Measurements from ENCODE around the gene APOC4.

GRCh38 chr19:44987148-44987675 is 45.2 kb downstream of the APOC4 start:
- TF ChIP-seq, protein P1, sequence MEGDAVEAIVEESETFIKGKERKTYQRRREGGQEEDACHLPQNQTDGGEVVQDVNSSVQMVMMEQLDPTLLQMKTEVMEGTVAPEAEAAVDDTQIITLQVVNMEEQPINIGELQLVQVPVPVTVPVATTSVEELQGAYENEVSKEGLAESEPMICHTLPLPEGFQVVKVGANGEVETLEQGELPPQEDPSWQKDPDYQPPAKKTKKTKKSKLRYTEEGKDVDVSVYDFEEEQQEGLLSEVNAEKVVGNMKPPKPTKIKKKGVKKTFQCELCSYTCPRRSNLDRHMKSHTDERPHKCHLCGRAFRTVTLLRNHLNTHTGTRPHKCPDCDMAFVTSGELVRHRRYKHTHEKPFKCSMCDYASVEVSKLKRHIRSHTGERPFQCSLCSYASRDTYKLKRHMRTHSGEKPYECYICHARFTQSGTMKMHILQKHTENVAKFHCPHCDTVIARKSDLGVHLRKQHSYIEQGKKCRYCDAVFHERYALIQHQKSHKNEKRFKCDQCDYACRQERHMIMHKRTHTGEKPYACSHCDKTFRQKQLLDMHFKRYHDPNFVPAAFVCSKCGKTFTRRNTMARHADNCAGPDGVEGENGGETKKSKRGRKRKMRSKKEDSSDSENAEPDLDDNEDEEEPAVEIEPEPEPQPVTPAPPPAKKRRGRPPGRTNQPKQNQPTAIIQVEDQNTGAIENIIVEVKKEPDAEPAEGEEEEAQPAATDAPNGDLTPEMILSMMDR (IDR thresholded peaks at IDR 0.05) = no peak
- TF ChIP-seq, protein P2, sequence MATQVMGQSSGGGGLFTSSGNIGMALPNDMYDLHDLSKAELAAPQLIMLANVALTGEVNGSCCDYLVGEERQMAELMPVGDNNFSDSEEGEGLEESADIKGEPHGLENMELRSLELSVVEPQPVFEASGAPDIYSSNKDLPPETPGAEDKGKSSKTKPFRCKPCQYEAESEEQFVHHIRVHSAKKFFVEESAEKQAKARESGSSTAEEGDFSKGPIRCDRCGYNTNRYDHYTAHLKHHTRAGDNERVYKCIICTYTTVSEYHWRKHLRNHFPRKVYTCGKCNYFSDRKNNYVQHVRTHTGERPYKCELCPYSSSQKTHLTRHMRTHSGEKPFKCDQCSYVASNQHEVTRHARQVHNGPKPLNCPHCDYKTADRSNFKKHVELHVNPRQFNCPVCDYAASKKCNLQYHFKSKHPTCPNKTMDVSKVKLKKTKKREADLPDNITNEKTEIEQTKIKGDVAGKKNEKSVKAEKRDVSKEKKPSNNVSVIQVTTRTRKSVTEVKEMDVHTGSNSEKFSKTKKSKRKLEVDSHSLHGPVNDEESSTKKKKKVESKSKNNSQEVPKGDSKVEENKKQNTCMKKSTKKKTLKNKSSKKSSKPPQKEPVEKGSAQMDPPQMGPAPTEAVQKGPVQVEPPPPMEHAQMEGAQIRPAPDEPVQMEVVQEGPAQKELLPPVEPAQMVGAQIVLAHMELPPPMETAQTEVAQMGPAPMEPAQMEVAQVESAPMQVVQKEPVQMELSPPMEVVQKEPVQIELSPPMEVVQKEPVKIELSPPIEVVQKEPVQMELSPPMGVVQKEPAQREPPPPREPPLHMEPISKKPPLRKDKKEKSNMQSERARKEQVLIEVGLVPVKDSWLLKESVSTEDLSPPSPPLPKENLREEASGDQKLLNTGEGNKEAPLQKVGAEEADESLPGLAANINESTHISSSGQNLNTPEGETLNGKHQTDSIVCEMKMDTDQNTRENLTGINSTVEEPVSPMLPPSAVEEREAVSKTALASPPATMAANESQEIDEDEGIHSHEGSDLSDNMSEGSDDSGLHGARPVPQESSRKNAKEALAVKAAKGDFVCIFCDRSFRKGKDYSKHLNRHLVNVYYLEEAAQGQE (IDR thresholded peaks at IDR 0.05) = no peak
- TF ChIP-seq MAX (IDR thresholded peaks at IDR 0.05) = no peak
- TF ChIP-seq ZFP36 (IDR thresholded peaks at IDR 0.05; ENCODE audit: borderline replicate concordance, partially characterized antibody) = no peak
- no peak for TF ChIP-seq TP53 (CRISPR knock-in tag; IDR thresholded peaks at IDR 0.05)
- no peak for TF ChIP-seq MYC (IDR thresholded peaks at IDR 0.05; ENCODE audit: borderline replicate concordance, low read length)

Data from A549 (cell line).